IgD-negative memory B cell (primary cell): ENCODE results near the gene ZNF728. TPM values are rescaled to one million over a fixed set of nuclear protein-coding genes. Genes with fewer than 3 reads are reported as not detected.

Experiments
- polyA plus RNA-seq: library from polyadenylated mRNA; unstranded; fragments of 300-500 nt; fragmentation: Illumina TruSeq; gene quantifications from one replicate; pipeline ENCODE4 v1.2.3, GENCODE V29; 2021

ZNF728 gene
- polyA plus RNA-seq, 1 donor from 2014 or later = not detected

Other genes with a start within 250 kb of the ZNF728 start
- not detected for gene ZNF99, start 219.0 kb downstream of the ZNF728 start, polyA plus RNA-seq
- gene ZNF723, start 170.9 kb downstream of the ZNF728 start, polyA plus RNA-seq = not detected
- gene ZNF730, start 113.8 kb upstream of the ZNF728 start, polyA plus RNA-seq = 0.83 TPM
- gene ZNF724, start 247.2 kb upstream of the ZNF728 start, polyA plus RNA-seq = 1.8 TPM